ENCODE results near the gene BCAS1. TPM values are rescaled to one million over a fixed set of nuclear protein-coding genes. Genes with fewer than 3 reads are reported as not detected.

The BCAS1 gene
- total and polyA plus RNA-seq, 10 of the 15 experiments (the other 5 are each of a cell fraction or from before 2014, with no cell fraction given): 0.21 to 1.4 (median 0.55) TPM

DNA sequence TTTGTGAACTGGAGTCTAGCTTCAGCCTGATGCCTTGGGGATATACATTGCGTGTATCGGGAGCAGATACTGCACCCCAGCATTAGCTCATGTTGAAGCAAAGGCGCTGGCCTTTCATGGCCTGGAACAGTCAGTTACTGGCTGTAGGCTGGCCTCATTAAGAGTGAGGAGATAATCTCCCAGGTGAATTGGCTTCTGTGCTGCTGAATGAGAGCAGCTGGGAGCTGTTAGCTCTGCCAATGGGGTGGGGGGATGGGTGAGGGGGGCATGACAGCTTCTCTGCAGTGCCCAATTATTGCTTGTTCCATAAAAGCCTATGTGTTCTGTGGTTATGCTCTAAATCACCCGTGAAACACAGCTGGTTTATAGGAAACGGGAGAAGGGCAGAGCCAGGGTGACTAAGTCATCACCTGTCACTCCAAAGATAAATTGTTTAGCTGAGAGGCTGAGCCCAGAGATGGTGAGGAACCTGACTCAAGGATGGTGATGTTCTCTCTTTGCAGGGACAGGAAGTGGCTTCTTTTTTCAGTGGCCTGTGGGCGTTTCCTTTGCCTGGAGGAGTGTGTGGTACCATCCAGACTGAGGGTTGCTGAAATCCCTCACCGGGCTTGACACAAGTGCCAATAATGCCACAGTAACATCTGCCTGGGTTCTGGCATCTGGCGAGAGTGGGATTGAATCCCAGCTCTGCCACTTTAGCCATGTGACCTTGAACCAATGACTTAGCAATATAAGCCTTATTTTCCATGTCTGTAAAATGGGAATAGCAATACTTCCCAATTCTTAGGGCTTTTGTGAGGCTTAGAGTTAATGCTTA, 170.8 kb downstream of the BCAS1 start (continued):
- TF ChIP-seq IRF5 (IDR thresholded peaks at IDR 0.05; ENCODE audit: borderline replicate concordance) (no peak), BCL11A (IDR thresholded peaks at IDR 0.05; ENCODE audit: low read depth, low read length) (0 out of 2 replicates have a peak, but pooled peaks have one; percentile 48), EED (IDR thresholded peaks at IDR 0.05; ENCODE audit: low read depth) (peak; percentile 95), IKZF2 (IDR thresholded peaks at IDR 0.05) (peak; percentile 93 to 94), RCOR1 (conservative IDR thresholded peaks at IDR 0.05; ENCODE audit: low read depth, low read length) (0 out of 2 replicates have a peak, but pooled peaks have one; percentile 28), RAD21 (IDR thresholded peaks at IDR 0.05; ENCODE audit: insufficient read depth, low read depth, low read length) (no peak), WRNIP1 (IDR thresholded peaks at IDR 0.05; ENCODE audit: borderline replicate concordance, low read depth, low read length) (no peak; the same call in 1 of the 2 replicates), GABPA (IDR thresholded peaks at IDR 0.05; ENCODE audit: low read depth) (peak; percentile 61; the same call in 1 of the 2 replicates), FOS (IDR thresholded peaks at IDR 0.05; ENCODE audit: borderline replicate concordance, extremely low read depth, insufficient read length) (no peak), NFXL1 (IDR thresholded peaks at IDR 0.05; ENCODE audit: borderline replicate concordance) (peak; percentile 72; the same call in 1 of the 2 replicates), RBBP5 (conservative IDR thresholded peaks at IDR 0.05) (no peak), IRF3 (IDR thresholded peaks at IDR 0.05) (no peak), MYB (IDR thresholded peaks at IDR 0.05; ENCODE audit: borderline replicate concordance, low read depth, low read length) (no peak), ASH2L (IDR thresholded peaks at IDR 0.05; ENCODE audit: borderline replicate concordance, low read depth) (no peak), NFYB (IDR thresholded peaks at IDR 0.05; ENCODE audit: insufficient read depth, low read depth, low read length) (no peak), LARP7 (IDR thresholded peaks at IDR 0.05) (no peak), ZNF24 (IDR thresholded peaks at IDR 0.05) (0 out of 2 replicates have a peak, but pooled peaks have one; percentile 5), POU2F2 (IDR thresholded peaks at IDR 0.05; ENCODE audit: borderline replicate concordance, low read depth, low read length) (no peak)
- TF ChIP-seq, protein P1, sequence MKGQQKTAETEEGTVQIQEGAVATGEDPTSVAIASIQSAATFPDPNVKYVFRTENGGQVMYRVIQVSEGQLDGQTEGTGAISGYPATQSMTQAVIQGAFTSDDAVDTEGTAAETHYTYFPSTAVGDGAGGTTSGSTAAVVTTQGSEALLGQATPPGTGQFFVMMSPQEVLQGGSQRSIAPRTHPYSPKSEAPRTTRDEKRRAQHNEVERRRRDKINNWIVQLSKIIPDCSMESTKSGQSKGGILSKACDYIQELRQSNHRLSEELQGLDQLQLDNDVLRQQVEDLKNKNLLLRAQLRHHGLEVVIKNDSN (IDR thresholded peaks at IDR 0.05; ENCODE audit: borderline replicate concordance, extremely low read length, insufficient read depth, low read depth, low read length): no peak
- TF ChIP-seq, protein P2, sequence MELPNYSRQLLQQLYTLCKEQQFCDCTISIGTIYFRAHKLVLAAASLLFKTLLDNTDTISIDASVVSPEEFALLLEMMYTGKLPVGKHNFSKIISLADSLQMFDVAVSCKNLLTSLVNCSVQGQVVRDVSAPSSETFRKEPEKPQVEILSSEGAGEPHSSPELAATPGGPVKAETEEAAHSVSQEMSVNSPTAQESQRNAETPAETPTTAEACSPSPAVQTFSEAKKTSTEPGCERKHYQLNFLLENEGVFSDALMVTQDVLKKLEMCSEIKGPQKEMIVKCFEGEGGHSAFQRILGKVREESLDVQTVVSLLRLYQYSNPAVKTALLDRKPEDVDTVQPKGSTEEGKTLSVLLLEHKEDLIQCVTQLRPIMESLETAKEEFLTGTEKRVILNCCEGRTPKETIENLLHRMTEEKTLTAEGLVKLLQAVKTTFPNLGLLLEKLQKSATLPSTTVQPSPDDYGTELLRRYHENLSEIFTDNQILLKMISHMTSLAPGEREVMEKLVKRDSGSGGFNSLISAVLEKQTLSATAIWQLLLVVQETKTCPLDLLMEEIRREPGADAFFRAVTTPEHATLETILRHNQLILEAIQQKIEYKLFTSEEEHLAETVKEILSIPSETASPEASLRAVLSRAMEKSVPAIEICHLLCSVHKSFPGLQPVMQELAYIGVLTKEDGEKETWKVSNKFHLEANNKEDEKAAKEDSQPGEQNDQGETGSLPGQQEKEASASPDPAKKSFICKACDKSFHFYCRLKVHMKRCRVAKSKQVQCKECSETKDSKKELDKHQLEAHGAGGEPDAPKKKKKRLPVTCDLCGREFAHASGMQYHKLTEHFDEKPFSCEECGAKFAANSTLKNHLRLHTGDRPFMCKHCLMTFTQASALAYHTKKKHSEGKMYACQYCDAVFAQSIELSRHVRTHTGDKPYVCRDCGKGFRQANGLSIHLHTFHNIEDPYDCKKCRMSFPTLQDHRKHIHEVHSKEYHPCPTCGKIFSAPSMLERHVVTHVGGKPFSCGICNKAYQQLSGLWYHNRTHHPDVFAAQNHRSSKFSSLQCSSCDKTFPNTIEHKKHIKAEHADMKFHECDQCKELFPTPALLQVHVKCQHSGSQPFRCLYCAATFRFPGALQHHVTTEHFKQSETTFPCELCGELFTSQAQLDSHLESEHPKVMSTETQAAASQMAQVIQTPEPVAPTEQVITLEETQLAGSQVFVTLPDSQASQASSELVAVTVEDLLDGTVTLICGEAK (IDR thresholded peaks at IDR 0.05; ENCODE audit: borderline replicate concordance): 0 out of 2 replicates have a peak, but pooled peaks have one; percentile 25
- TF ChIP-seq, protein P3, sequence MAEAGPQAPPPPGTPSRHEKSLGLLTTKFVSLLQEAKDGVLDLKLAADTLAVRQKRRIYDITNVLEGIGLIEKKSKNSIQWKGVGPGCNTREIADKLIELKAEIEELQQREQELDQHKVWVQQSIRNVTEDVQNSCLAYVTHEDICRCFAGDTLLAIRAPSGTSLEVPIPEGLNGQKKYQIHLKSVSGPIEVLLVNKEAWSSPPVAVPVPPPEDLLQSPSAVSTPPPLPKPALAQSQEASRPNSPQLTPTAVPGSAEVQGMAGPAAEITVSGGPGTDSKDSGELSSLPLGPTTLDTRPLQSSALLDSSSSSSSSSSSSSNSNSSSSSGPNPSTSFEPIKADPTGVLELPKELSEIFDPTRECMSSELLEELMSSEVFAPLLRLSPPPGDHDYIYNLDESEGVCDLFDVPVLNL (IDR thresholded peaks at IDR 0.05; ENCODE audit: low read depth, low read length): no peak
